CD4-positive, alpha-beta T cell treated with Interleukin-12 subunit alpha and Interleukin-12 subunit beta, for 1 hour (primary cell): ENCODE data around the gene TRAPPC14.
A peak's percentile ranks its signal among the peaks of the same experiment; 100 is the strongest.
"Not testable (repeated sequence)": the region's sequence is repeated elsewhere in the genome, so short reads cannot be mapped to it uniquely, and the experiment has no call there.

Source experiments
- DNase-seq: peaks from one replicate; pipeline ENCODE4 v3.0.0-alpha.2; 2020

TRAPPC14 gene

GRCh38 chr7:100158229-100159098 lies at the start of gene TRAPPC14:
Gene TRAPPC14, minus strand, starts transcription at chr7:100158723. Its CDS starts 224 bp downstream, at chr7:100158499.
- peak; percentile 89 for DNase-seq

DNA sequence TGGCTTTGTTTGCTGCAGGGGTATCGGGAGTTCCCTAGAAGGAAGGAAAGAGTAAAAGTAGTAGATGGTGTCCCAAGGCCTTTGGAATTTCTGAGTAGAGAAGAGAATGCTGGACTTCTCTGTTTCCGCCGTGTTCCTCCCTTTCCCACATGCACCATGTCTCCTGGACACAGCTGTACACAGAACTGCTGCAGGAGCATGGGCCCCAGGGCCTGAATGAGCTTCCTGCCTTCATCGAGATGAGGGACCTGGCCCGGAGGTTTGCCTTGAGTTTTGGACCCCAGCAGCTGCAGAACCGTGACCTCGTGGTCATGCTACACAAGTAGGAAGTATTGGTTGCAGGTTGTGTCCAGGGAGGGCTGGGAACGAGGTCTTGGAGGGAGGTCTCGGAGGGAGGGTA lies 45.9 kb upstream of the TRAPPC14 start:
- DNase-seq = no peak

- DNase-seq = no peak
Measured at GRCh38 chr7:100200693-100201092, 42.2 kb upstream of the TRAPPC14 start.

DNA sequence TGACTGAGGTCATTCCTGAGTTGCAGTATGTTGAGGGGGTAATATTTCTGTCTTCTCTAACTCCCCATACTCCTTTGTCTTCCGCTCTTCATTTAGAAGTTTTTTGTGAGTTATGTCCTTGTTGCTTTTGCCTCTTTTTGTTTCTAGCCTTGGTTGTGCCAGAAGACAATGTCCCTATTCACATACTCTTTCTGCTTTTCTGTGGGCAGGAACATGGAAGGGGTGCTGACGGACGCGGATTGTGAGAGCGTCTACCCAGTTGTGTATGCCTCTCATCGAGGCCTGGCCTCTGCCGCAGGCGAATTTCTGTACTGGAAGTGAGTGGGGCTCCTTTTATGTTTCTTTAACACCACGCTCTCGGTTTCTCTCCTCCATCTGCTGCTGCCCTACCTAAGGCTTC lies 39.7 kb upstream of the TRAPPC14 start:
- no peak for DNase-seq

- DNase-seq = not testable (repeated sequence)
Measured at GRCh38 chr7:100195901-100196322, 37.4 kb upstream of the TRAPPC14 start.

DNA sequence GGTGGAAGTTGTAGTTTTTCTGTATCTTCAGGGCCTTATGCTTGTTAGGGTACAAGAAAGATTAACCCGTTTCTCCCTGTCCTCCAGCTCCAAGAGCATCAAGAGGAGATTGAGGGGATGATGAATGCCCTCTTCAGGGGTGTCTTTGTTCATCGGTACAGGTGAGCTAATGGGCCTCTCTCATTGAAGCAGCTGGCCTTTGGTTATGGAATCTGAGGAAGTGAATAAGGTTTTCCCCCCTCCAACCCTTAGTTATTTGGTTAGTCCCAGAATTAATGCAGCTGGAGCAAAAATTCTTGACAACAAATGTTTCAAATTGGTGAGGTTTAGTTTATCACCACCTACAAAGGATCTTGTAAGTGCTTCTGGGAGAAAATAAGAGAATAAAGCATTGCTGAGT lies 36.7 kb upstream of the TRAPPC14 start:
- DNase-seq = no peak

DNA sequence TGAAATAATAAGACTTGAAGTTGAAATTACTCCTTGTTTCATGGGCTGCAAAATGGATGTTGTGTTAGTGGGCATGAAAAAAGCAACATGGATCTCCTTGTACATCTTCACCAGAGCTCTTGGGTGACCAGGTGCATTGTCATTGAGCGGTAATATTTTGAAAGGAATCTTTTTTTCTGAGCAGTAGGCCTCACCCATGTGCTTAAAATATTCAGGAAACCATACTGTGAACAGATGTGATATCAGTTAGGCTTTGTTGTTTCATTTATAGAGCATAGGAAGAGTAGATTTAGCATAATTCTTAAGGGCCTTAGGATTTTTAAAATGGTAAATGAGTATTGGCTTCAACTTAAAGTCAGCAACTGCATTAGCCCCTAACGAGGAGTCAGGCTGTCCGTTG lies 34.4 kb upstream of the TRAPPC14 start:
- no peak for DNase-seq

DNA sequence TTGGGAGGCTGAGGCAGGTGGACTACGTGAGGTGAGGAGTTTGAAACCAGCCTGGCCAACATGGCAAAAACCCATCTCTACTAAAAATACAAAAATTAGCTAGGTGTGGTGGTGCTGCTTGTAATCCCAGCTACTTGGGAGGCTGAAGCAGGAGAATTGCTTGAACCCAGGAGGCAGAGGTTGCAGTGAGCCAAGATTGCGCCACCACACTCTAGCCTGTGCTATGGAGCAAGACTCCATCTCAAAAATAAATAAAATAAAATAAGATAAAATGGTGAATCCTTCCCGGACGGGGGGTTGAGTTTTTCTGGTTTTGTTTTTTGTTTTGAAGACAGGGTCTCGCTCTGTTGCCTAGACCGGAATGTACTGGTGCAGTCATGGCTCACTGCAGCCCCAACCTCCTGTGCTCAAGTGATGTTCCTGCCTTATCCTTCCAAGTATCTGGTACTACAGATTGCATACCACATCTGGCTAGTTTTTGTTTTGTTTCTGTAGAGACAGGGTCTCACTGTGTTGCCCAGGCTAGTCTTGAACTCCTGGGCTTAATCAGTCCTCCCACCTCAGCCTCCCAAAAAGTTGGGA lies 33.8 kb upstream of the TRAPPC14 start:
- not testable (repeated sequence) for DNase-seq

DNA sequence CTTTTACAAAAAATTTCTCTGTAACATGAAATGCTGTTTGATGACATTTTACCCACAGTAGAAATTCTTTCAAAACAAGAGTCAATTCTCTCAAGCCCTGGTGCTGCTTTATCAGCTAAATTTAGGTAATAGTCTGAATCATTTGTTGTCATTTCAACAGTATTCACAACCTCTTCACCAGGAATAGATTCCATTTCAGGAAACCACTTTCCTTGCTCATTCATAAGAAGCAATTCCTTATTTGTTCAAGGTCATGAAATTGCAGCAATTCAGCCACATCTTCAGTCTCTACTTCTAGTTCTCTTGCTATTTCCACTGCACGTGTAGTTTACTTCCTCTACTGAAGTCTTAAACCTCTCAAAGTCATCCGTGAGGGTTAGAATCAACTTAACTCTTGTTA lies 33.3 kb upstream of the TRAPPC14 start:
- no peak for DNase-seq

DNA sequence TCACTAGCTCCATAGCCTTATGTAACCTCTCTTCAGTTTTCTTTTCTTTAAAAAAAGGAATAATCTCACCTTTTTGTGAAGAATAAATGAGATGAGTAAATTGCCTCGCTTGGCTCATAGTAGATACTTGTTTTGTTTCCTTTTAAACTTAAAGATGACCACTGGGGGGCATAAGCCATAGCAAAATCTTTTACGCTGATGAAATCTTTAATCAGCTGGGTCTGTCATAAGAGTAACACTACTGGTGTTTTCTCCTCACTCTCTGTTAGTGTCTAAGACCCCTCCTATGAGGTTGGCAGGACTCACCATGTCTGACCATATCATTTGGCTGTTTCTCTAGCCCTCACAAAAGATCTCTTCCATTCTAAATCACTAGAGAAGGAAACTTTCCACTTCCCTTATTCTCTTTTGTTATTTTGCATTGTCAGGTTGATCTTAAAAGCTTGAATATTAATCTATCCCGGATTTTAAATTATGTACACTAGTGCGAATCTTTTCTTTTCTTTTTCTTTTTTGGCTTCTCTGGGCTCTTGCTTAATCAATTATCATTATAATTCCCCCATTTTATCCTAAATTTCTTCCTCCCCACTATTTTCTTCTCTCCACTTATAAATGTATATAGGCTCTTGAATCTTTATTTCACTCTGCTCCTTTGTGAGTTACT lies 31.7 kb upstream of the TRAPPC14 start:
- peak; percentile 71 for DNase-seq

- no peak for DNase-seq
Measured at GRCh38 chr7:100189061-100189460, 30.5 kb upstream of the TRAPPC14 start.

DNA sequence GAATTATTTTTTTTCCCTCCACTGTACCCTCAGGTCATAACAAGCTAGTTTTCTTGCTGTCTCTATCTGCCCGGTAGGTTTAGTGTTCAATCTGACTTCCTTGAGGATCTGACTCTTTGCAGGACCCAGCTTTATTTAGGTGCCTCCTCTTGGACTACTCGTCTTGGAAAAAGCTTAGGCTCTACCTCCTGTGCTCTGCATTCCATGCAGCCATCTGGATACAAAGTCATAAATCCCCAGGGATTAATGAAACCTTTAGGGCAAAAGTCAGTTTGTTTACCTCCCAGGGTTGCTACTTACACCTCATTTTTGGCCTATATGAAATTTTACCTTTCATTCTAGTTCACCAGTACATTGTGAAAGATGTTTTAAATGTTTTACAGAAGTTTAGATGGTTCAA lies 27.2 kb upstream of the TRAPPC14 start:
- no peak for DNase-seq

- DNase-seq = not testable (repeated sequence)
Measured at GRCh38 chr7:100183090-100183489, 24.6 kb upstream of the TRAPPC14 start.

DNA sequence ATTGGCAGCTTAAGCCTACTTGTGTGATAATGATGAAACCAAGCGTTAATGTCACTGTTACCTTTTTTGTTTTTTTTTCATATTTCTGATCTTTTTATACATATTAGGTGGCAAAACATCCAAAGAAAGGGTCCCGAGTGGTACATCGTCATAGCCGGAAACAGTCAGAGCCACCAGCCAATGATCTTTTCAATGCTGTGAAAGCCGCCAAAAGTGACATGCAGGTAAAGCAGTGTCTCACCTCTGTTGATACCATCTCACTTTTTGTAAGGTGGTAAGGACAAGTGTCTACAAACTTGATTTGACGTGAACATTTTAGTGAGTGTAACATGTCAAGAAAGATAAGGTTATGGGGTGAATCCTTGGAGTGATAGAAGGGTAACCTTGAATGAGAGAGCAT lies 24.1 kb upstream of the TRAPPC14 start:
- DNase-seq = peak; percentile 44

DNA sequence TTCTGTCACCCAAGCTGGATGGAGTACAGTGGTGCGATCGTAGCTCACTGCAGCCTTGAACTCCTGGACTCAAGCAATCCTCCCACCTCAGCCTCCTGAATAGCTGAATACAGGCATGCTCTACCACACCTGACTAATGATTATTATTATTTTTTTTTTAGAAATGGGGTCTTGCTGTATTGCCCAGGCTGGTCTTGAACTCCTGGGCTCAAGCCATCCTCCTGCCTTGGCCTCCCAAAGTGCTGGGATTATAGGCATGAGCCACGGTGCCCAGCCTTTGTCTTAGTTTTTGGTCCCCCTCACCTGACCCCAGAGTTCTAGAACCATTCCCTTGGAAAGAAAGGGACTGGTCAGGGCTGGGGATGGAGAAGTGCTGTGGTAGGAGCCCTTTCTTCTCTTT lies 21.6 kb upstream of the TRAPPC14 start:
- not testable (repeated sequence) for DNase-seq

- DNase-seq = peak; percentile 99
Measured at GRCh38 chr7:100177045-100178001, 18.8 kb upstream of the TRAPPC14 start, which contains the start of the genes GPC2 and STAG3. Gene GPC2, minus strand, starts transcription at chr7:100177381. Its CDS starts 182 bp downstream, at chr7:100177199. Gene STAG3, plus strand, starts transcription at chr7:100177918. Its CDS starts 2,639 bp downstream, at chr7:100180557.

DNA sequence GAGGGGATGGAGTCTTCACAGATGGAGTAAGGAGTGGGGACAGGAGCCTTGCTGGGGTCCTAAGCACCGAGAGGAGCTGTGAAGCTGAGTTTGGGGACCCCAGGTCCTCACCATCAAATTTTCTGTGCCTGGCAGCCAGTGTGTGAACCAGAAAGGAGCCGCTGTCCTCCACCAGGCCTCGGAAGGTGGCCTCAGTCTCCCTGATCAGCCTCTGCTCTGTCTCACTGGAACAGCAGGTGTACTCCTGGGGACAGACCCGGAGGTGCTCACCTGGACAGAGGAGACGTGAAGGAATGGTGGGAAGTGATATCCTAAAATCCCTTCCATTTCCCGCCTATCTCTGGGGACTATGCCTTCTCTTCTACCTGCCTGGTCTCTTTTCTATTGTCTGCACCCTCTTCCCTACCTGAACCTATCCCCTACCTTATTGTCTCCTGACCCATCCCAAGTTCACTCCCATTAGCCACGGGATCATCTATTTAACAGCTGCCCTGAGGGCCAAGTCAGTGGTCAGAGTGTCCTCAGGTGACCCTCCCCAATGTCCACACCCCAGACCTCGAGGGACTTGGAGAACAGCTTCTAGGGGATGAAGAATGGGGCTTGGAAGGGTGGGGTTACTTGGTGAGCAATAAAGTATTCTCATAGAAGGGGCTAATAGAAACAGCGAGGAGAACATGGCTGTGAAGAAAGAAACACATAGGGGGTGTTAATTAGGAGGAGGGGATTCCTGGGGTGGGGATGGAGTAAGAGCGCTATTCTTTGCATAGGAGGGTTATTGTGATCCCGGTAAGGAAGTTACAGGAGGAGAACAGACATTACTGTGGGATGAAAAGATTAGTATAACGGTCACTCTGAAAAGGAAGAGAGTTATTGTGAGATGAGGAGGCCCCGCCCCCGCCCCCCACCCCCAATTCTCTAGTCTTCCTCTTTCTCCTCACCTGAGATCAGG lies 17.8 kb upstream of the TRAPPC14 start:
- no peak for DNase-seq

- DNase-seq = no peak
Measured at GRCh38 chr7:100175296-100175935, 16.9 kb upstream of the TRAPPC14 start.

GRCh38 chr7:100174582-100174981 lies 16.1 kb upstream of the TRAPPC14 start:
- DNase-seq = no peak

DNA sequence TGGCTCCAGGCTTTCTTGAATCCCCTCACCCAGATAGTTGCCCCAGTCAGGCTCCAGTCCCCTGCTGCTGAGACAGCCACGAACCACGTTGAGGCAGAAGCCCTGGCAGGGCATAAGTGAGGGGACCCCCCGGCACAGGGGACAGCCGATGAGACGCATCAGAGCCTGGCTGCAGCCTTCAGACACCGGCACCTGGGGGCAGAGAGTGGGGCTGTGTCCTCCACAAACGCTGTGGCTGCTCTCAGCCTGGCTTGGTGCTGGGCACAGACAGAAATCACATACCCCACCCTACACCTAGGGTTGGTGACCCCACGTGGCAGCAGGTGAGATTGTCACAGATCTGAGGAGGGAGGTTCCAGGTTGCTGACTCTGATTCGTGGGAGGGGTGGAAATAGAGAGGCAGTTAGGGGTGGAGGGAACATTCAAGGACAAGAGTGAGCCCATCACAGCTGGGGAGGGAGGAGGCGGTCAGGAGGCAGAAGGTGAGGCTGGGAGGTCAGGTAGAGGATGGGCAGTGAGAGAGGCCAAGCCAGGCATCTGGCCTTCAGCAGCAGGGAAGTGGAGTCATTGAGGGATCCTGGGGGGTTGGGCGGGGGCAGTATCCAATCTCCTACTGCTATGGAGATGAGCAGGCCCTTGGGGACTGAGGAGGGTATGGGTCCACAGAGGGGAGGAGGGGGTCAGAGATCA lies 15.4 kb upstream of the TRAPPC14 start:
- DNase-seq = no peak
